ENCODE measurements around the gene ARHGEF2. TPM values are rescaled to one million over a fixed set of nuclear protein-coding genes. Genes with fewer than 3 reads are reported as not detected.

ARHGEF2 gene
- total and polyA plus RNA-seq, 2 of the 13 experiments (the other 11 are each of a cell fraction or from before 2014, with no cell fraction given), result 16.1 to 32.1 TPM

GRCh38 chr1:155967341-155968050 lies 10.9 kb downstream of the ARHGEF2 start (continued):
- TF ChIP-seq ZNF790 (CRISPR knock-in tag; IDR thresholded peaks at IDR 0.05; ENCODE audit: borderline replicate concordance) (no peak), NFIC (IDR thresholded peaks at IDR 0.05; ENCODE audit: low read length) (no peak), ZNF75D (CRISPR knock-in tag; IDR thresholded peaks at IDR 0.05; ENCODE audit: borderline replicate concordance) (no peak), PAXIP1 (CRISPR knock-in tag; conservative IDR thresholded peaks at IDR 0.05) (peak; percentile 92), WIZ (CRISPR knock-in tag; IDR thresholded peaks at IDR 0.05) (no peak), GRHL1 (CRISPR knock-in tag; conservative IDR thresholded peaks at IDR 0.05) (no peak), ZGPAT (CRISPR knock-in tag; IDR thresholded peaks at IDR 0.05) (peak; percentile 60; the same call in 1 of the 2 replicates), NR0B2 (CRISPR knock-in tag; IDR thresholded peaks at IDR 0.05) (no peak), ZNF354B (CRISPR knock-in tag; IDR thresholded peaks at IDR 0.05) (no peak), NFYC (CRISPR knock-in tag; IDR thresholded peaks at IDR 0.05) (no peak), FOSL2 (CRISPR knock-in tag; IDR thresholded peaks at IDR 0.05) (no peak), PHF21A (CRISPR knock-in tag; IDR thresholded peaks at IDR 0.05) (peak; percentile 71), ZUFSP (CRISPR knock-in tag; IDR thresholded peaks at IDR 0.05; ENCODE audit: borderline replicate concordance) (no peak), CEBPZ (IDR thresholded peaks at IDR 0.05; ENCODE audit: low read length) (no peak)

Measured in HepG2 (cell line).